Measurements from ENCODE around the gene DBI.
"Not testable (repeated sequence)": the region's sequence is repeated elsewhere in the genome, so short reads cannot be mapped to it uniquely, and the experiment has no call there.

DBI gene

DNA sequence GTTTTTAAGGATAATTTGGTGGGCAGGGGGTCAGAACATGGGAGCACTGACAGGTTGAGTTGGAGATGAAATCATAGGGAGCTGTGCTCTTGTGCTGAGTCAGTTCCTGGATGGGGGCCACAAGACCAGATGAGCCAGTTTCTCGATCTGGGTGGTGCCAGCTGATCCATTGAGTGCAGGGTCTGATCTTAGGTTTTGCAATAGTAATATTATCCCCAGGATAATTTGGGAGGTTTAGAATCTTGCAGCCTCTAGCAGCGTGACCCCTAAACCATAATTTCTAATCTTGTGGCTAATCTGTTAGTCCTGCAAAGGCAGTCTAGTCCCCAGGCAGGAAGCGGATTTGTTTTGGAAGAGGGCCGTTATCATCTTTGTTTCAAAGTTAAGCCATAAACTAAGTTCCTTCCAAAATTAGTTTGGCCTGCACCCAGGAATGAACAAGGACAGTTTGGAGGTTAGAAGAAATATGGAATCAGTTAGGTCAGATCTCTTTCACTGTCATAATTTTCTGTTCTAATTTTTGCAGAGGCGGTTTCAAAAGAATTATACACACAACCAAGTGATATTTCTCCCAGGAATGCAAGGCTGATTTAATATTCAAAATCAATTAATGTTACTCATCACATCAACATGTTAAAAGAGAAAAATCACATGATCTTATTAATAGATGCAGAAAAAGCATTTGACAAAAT lies 23.0 kb downstream of the DBI start:
- in situ Hi-C loops (cut with HindIII; ENCODE audit: low pct_unique_long_range_greater_than_20kb, low sequenced_read_pairs), result no loop called here
- TF ChIP-seq JUND (IDR thresholded peaks at IDR 0.05; ENCODE audit: low read depth), result no peak
- DNase-seq (ENCODE audit: low read depth in 1 of 2, low spot score in 1 of 2), result peak in 1 of 2 experiments; percentile 45

DNA sequence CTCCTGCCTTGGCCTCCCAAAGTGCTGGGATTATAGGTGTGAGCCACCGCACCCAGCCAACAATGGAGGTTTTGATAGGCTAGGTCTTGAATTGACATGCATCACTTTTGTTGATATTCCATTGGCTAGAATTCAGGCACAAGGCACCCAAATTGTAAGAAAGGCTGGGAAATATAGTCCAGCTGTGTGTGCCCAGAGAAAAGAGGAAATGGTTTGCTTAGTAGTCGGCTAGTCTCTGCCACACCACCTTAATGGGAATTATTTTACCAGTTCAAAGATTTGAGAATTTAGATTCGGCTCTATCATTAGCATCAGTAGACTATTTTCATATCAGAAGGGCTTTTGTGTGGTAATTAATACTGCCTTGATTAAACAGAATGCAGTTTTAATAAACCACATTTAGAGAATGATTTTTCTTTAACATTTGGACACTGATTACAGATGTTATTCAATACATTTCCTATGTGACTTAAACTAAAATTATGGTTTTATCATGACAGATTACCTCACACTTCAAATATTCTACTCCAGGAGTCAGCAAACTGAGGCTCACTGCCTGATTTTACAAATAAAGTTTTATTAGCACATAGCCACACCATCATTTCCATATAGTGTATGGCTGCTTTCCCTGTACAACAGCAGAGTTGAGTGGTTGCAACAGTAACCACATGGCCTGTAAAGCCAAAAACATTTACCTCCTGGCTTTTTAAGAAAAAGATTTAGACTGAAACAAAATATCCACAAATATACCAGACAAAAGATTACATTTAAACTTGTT lies 27.4 kb downstream of the DBI start:
- no peak for TF ChIP-seq JUND (IDR thresholded peaks at IDR 0.05; ENCODE audit: low read depth)
- in situ Hi-C loops (cut with HindIII; ENCODE audit: low pct_unique_long_range_greater_than_20kb, low sequenced_read_pairs), result no loop called here
- no peak for DNase-seq (ENCODE audit: low read depth in 1 of 2, low spot score in 1 of 2)

DNA sequence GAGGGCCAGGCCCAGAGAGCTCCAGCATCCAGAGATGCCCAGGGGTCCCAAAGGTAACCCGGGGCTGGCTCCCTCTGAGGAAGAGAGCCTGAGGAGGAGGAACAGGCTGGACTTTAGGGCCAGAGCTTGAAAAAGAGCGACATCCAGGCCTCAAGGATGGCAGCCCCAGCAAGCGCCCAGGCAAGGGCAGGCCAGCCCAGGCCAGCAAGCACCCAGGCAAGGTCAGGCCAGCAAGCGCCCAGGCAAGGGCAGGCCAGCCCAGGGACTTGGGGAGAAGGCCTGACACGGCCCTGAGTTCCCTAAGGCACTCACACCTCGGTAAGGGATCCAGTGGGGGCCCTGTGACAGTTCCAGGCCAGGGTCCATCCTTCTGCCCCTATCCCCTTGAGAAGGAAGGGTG lies 30.4 kb downstream of the DBI start:
- no peak for TF ChIP-seq JUND (IDR thresholded peaks at IDR 0.05; ENCODE audit: low read depth)
- in situ Hi-C loops (cut with HindIII; ENCODE audit: low pct_unique_long_range_greater_than_20kb, low sequenced_read_pairs), result no loop called here
- no peak for DNase-seq (ENCODE audit: low read depth in 1 of 2, low spot score in 1 of 2)

DNA sequence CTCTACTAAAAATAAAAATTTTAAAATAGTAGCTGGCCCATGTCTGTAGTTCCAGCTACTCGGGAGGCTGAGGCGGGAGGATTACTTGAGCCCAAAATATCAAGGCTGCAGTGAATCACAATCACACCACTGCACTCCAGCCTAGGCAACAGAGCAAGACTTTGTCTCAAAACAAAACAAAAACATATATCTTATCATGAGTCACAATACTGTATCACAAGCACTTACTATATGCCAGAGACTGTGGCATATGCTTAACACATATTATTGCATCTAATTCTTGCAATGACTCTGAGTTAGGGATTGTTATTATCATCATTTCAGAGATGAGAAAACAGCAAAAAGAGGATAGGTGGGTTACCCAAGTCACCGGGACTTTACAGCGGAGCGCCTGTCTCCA lies 35.3 kb downstream of the DBI start:
- TF ChIP-seq JUND (IDR thresholded peaks at IDR 0.05; ENCODE audit: low read depth), result no peak
- no peak for DNase-seq (ENCODE audit: low read depth in 1 of 2, low spot score in 1 of 2)
- in situ Hi-C loops (cut with HindIII; ENCODE audit: low pct_unique_long_range_greater_than_20kb, low sequenced_read_pairs), result no loop called here

DNA sequence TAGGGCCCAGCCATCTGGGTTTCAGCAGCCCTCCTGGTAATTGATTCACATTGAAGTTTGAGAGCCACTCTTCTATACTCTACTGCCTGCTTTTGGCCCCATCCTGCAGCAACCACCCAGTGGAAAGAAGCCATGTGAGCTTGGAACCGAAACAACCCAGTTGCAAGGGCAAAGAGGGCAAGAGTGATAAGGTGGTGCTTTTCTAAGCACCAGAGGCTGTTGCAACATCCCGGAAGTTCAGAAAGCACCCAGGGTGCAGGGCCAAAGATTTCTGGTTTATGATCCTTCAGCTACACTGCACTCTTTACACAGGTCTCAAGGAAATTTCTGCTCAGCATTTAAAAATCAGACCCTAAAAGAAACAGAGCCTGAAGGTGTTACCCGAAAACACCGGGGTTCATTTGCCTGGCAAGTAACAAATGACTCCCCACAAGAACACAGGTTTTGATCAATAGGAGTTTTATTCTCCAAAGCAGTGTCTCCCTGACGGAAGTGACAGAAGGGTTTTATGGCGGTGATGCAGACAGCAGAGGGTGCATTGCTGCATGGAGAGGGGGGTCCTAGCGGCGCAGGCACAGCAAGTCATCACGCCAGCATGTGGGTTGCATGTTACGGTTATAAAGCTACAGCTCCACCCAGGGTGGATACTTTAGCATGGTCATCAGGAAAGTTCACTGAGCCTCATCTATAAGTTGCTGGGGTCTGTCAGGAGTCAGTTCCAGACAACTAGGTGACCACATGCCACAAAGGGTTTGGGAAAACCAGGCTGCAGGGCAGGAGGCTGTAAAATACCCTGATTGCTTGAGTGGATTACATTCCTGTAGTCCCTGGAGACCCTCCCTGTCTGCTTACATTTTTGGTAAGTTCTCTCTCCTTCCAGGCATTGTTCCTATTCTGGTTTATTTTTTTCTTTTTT lies 36.1 kb downstream of the DBI start:
- TF ChIP-seq JUND (IDR thresholded peaks at IDR 0.05; ENCODE audit: low read depth), result no peak
- no peak for DNase-seq (ENCODE audit: low read depth in 1 of 2, low spot score in 1 of 2)
- in situ Hi-C loops (cut with HindIII; ENCODE audit: low pct_unique_long_range_greater_than_20kb, low sequenced_read_pairs), result no loop called here

DNA sequence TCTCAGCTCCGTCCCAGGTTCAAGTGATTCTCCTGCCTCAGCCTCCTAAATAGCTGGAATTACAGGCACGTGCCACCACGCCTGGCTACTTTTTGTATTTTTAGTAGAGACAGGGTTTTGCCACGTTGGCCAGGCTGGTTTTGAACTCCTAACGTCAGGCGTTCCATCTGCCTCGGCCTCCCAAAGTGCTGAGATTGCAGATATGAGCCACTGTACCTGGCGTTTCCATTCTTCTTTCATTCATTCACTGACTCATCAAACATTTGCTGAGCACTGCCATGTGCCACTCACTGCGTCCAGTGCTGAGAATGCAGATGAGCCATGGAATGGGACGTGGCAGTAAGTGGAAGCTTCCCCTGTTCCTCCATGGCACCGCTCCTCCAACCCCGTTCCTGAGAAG lies 36.8 kb downstream of the DBI start:
- DNase-seq (ENCODE audit: low read depth in 1 of 2, low spot score in 1 of 2); in situ Hi-C loops (cut with HindIII; ENCODE audit: low pct_unique_long_range_greater_than_20kb, low sequenced_read_pairs): not testable (repeated sequence)

DNA sequence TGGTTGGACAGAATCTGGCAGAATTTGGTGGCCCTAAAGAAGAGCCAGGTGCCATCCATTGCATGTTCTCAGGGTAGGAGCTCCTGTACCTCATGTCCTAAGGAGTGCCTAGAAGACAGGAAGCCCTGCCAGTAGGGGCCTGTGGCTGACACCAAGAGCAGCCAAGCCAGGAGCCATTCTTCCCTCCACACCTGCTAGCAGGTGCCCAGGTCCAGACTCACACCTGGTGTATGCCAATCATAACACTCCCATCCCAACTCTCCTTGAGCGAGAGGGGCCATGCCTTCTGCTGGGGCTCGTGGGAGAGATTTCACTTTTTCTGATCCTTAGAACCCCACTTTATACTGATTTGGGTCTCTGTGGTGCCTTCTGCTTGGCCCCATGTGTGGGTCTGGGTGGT lies 38.4 kb downstream of the DBI start:
- in situ Hi-C loops (cut with HindIII; ENCODE audit: low pct_unique_long_range_greater_than_20kb, low sequenced_read_pairs), result no loop called here
- DNase-seq (ENCODE audit: low read depth in 1 of 2, low spot score in 1 of 2), result no peak
- no peak for TF ChIP-seq JUND (IDR thresholded peaks at IDR 0.05; ENCODE audit: low read depth)

DNA sequence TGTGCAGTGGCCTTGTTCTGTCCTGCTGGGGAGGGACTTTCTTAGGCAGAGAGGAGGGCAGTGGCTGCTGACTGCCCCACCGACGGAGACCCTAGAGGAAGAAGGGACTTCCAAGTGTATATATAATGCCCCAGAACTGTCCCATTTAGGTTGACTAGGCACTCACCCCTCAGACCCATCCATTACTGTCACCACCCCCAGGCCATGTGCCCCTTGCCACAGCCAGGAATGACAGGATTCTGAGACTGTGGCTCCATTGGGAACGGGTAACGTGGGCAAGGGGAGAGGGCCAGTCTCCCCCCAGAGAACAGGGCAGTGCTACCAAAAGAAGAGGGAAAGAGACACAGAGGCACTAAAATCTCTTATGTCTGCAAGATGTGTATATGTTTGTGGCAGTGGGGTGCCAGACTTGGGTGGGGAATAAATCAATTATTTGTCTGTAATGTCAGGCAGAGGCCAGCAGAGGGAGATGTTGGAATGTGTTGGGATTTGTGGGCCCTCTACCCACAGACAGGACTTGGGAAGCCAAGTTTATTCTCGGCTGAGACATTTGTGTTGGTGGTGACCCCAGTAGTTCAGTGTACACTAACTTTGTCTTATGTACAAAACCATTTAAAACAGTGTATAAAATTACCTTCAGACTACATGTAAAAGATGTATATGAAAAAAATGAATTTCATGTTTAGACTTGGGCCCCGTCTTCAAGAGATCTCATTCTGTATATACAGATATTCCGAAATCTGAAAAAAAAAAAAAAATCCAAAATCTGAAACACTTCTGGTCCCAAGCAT lies 40.8 kb downstream of the DBI start:
- peak; percentile 24 to 63 for DNase-seq (ENCODE audit: low read depth in 1 of 2, low spot score in 1 of 2)
- no peak for TF ChIP-seq JUND (IDR thresholded peaks at IDR 0.05; ENCODE audit: low read depth)
- in situ Hi-C loops (cut with HindIII; ENCODE audit: low pct_unique_long_range_greater_than_20kb, low sequenced_read_pairs), result no loop called here

DNA sequence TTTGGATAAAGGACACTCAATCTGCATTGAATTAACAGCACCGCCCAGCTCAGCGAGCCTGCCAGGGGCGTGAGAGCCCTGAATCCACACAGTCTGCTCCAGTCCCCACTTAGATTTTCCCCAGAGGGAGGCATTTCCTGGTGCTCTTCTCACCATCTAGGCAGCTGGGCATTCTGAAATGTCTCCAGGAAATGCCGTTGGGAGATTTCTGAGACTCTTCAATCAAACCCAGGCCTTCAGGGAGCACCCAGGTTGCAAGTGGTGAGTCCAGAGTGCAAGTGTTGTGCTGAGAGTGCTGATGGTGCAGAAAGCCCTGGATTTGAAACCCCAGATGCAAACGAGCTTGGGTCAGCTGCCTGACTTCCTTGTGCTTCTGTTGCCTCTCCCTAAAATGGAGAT lies 41.4 kb downstream of the DBI start:
- no peak for DNase-seq (ENCODE audit: low read depth in 1 of 2, low spot score in 1 of 2)
- in situ Hi-C loops (cut with HindIII; ENCODE audit: low pct_unique_long_range_greater_than_20kb, low sequenced_read_pairs), result no loop called here
- no peak for TF ChIP-seq JUND (IDR thresholded peaks at IDR 0.05; ENCODE audit: low read depth)

DNA sequence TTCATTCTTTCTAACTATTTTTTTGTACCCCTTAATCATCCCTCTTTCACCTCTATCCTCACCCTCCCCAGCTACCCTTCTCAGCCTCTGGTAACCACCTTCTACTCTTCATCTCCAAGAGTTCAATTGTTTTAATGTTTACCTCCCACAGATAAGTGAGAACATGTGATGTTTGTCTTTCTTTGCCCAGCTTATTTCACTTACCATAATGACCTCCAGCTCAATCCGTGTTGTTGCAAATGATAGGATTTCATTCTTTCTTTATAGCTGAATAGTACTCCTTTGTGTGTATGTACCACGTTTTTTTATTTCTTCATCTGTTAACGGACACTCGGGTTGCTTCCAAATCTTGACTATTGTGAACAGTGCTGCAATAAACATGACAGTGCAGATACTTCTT lies 42.7 kb downstream of the DBI start:
- in situ Hi-C loops (cut with HindIII; ENCODE audit: low pct_unique_long_range_greater_than_20kb, low sequenced_read_pairs), result no loop called here
- no peak for TF ChIP-seq JUND (IDR thresholded peaks at IDR 0.05; ENCODE audit: low read depth)
- no peak for DNase-seq (ENCODE audit: low read depth in 1 of 2, low spot score in 1 of 2)

DNA sequence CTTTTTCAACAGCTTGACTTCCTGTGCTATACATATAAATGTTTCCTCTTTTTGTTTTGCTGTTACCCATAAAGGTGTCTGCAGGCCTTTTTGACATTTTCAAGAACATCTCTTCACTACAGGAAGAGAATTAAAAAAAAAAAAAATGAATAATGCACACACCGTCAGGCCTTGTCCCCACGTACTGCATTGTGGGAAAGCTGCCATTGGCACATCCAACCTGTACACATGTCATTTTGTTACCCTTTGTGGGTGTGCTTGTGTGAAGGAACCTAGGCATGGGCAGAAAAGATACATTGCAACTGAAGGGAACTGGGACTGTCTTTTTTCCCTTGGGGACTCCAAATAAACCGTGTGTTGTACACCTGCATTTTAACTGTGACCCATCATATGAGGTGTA lies 48.1 kb downstream of the DBI start:
- DNase-seq (ENCODE audit: low read depth in 1 of 2, low spot score in 1 of 2), result no peak
- in situ Hi-C loops (cut with HindIII; ENCODE audit: low pct_unique_long_range_greater_than_20kb, low sequenced_read_pairs), result no loop called here
- TF ChIP-seq JUND (IDR thresholded peaks at IDR 0.05; ENCODE audit: low read depth), result no peak

DNA sequence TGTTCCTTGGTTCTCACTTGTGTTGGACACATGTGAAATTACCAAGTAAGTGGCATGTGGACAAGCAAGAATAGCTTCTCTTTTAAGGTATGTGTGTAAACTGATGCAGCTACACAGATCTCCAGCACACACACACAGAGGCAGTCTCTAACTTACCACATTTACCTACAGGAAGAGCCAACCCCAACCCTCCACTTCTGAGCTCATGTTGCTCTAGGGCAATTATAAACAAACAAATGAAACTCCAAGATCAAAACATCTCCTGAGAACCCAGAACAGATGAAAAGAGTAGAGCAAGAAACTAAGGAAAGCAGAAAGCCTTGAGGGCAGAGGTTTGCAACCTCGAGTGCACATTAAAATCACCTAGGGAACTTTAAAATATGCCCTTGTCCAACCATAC lies 48.9 kb downstream of the DBI start:
- no peak for TF ChIP-seq JUND (IDR thresholded peaks at IDR 0.05; ENCODE audit: low read depth)
- DNase-seq (ENCODE audit: low read depth in 1 of 2, low spot score in 1 of 2), result peak in 1 of 2 experiments; percentile 49
- in situ Hi-C loops (cut with HindIII; ENCODE audit: low pct_unique_long_range_greater_than_20kb, low sequenced_read_pairs), result no loop called here
